ENCODE results near the gene LPAR1. TPM values are rescaled to one million over a fixed set of nuclear protein-coding genes. Genes with fewer than 3 reads are reported as not detected.

The LPAR1 gene
- polyA plus RNA-seq, 2 donors: 5.0 to 5.2 TPM

GRCh38 chr9:110887276-110887675, 151.0 kb downstream of the LPAR1 start:
- 64 to 81% methylated on average over 3 of the region's 3 CpGs for WGBS, 2 donors
- Histone ChIP-seq H3K4me3 (ENCODE audit: low read depth in 1 of 2, low read length in 2 of 2) (no peak overlapping the region), H3K27ac (ENCODE audit: low read depth in 2 of 2, low read length in 1 of 2) (no peak overlapping the region), H3K36me3 (ENCODE audit: control insufficient read depth in 2 of 2, insufficient read depth in 2 of 2, low read length in 1 of 2) (no peaks in the 10 kb centered on the region), H3K9me3 (ENCODE audit: control insufficient read depth in 2 of 2, insufficient read depth in 1 of 2, low read depth in 1 of 2, low read length in 1 of 2) (no peaks in the 10 kb centered on the region), H3K27me3 (ENCODE audit: control insufficient read depth in 1 of 2, insufficient read depth in 2 of 2, low read length in 2 of 2) (no peaks in the 10 kb centered on the region), H3K4me1 (ENCODE audit: control insufficient read depth in 2 of 2, insufficient read depth in 2 of 2, low read length in 1 of 2) (no peaks in the 10 kb centered on the region)

- no peak overlapping the region for H3K27ac ChIP-seq (ENCODE audit: low read depth in 2 of 2, low read length in 1 of 2)
- H3K4me3 ChIP-seq (ENCODE audit: low read depth in 1 of 2, low read length in 2 of 2): no peak overlapping the region
- no peaks in the 10 kb centered on the region for H3K4me1 ChIP-seq (ENCODE audit: control insufficient read depth in 2 of 2, insufficient read depth in 2 of 2, low read length in 1 of 2)
- H3K36me3 ChIP-seq (ENCODE audit: control insufficient read depth in 2 of 2, insufficient read depth in 2 of 2, low read length in 1 of 2): no peaks in the 10 kb centered on the region
- H3K27me3 ChIP-seq (ENCODE audit: control insufficient read depth in 1 of 2, insufficient read depth in 2 of 2, low read length in 2 of 2): no peaks in the 10 kb centered on the region
- H3K9me3 ChIP-seq (ENCODE audit: control insufficient read depth in 2 of 2, insufficient read depth in 1 of 2, low read depth in 1 of 2, low read length in 1 of 2): no peaks in the 10 kb centered on the region
- whole genome bisulfite sequencing, 2 donors: 35 to 45% methylated on average over 1 of the region's 1 CpG
Measured at GRCh38 chr9:110886832-110887231, 151.4 kb downstream of the LPAR1 start.

- Histone ChIP-seq H3K27ac (ENCODE audit: low read depth in 2 of 2, low read length in 1 of 2) (no peak overlapping the region), H3K9me3 (ENCODE audit: control insufficient read depth in 2 of 2, insufficient read depth in 1 of 2, low read depth in 1 of 2, low read length in 1 of 2) (no peaks in the 10 kb centered on the region), H3K36me3 (ENCODE audit: control insufficient read depth in 2 of 2, insufficient read depth in 2 of 2, low read length in 1 of 2) (peaks cover 0 to under 1% of the 10 kb centered on the region in 2 donors), H3K4me1 (ENCODE audit: control insufficient read depth in 2 of 2, insufficient read depth in 2 of 2, low read length in 1 of 2) (no peaks in the 10 kb centered on the region), H3K4me3 (ENCODE audit: low read depth in 1 of 2, low read length in 2 of 2) (no peak overlapping the region), H3K27me3 (ENCODE audit: control insufficient read depth in 1 of 2, insufficient read depth in 2 of 2, low read length in 2 of 2) (no peaks in the 10 kb centered on the region)
- WGBS, 2 donors: 64 to 69% methylated on average over 3 of the region's 3 CpGs
Measured at GRCh38 chr9:110880189-110880588, 158.1 kb downstream of the LPAR1 start.

- H3K4me1 ChIP-seq (ENCODE audit: control insufficient read depth in 2 of 2, insufficient read depth in 2 of 2, low read length in 1 of 2): no peaks in the 10 kb centered on the region
- H3K27ac ChIP-seq (ENCODE audit: low read depth in 2 of 2, low read length in 1 of 2): no peak overlapping the region
- no peaks in the 10 kb centered on the region for H3K27me3 ChIP-seq (ENCODE audit: control insufficient read depth in 1 of 2, insufficient read depth in 2 of 2, low read length in 2 of 2)
- H3K9me3 ChIP-seq (ENCODE audit: control insufficient read depth in 2 of 2, insufficient read depth in 1 of 2, low read depth in 1 of 2, low read length in 1 of 2): no peaks in the 10 kb centered on the region
- H3K4me3 ChIP-seq (ENCODE audit: low read depth in 1 of 2, low read length in 2 of 2): no peak overlapping the region
- H3K36me3 ChIP-seq (ENCODE audit: control insufficient read depth in 2 of 2, insufficient read depth in 2 of 2, low read length in 1 of 2): peaks cover 0 to 3% of the 10 kb centered on the region in 2 donors
Measured at GRCh38 chr9:110877374-110877773, 160.9 kb downstream of the LPAR1 start.

- no peaks in the 10 kb centered on the region for H3K4me1 ChIP-seq (ENCODE audit: control insufficient read depth in 2 of 2, insufficient read depth in 2 of 2, low read length in 1 of 2)
- no peak overlapping the region for H3K4me3 ChIP-seq (ENCODE audit: low read depth in 1 of 2, low read length in 2 of 2)
- no peak overlapping the region for H3K27ac ChIP-seq (ENCODE audit: low read depth in 2 of 2, low read length in 1 of 2)
- H3K9me3 ChIP-seq (ENCODE audit: control insufficient read depth in 2 of 2, insufficient read depth in 1 of 2, low read depth in 1 of 2, low read length in 1 of 2): no peaks in the 10 kb centered on the region
- peaks cover 0 to 3% of the 10 kb centered on the region in 2 donors for H3K36me3 ChIP-seq (ENCODE audit: control insufficient read depth in 2 of 2, insufficient read depth in 2 of 2, low read length in 1 of 2)
- no peaks in the 10 kb centered on the region for H3K27me3 ChIP-seq (ENCODE audit: control insufficient read depth in 1 of 2, insufficient read depth in 2 of 2, low read length in 2 of 2)
- WGBS, 2 donors: 85 to 87% methylated on average over 3 of the region's 3 CpGs
Measured at GRCh38 chr9:110876929-110877328, 161.3 kb downstream of the LPAR1 start.

GRCh38 chr9:110874963-110875674, 163.2 kb downstream of the LPAR1 start:
- Histone ChIP-seq H3K4me1 (ENCODE audit: control insufficient read depth in 2 of 2, insufficient read depth in 2 of 2, low read length in 1 of 2) (no peaks in the 10 kb centered on the region), H3K9me3 (ENCODE audit: control insufficient read depth in 2 of 2, insufficient read depth in 1 of 2, low read depth in 1 of 2, low read length in 1 of 2) (no peaks in the 10 kb centered on the region), H3K27ac (ENCODE audit: low read depth in 2 of 2, low read length in 1 of 2) (no peak overlapping the region), H3K27me3 (ENCODE audit: control insufficient read depth in 1 of 2, insufficient read depth in 2 of 2, low read length in 2 of 2) (no peaks in the 10 kb centered on the region), H3K36me3 (ENCODE audit: control insufficient read depth in 2 of 2, insufficient read depth in 2 of 2, low read length in 1 of 2) (peaks cover 0 to 3% of the 10 kb centered on the region in 2 donors), H3K4me3 (ENCODE audit: low read depth in 1 of 2, low read length in 2 of 2) (no peak overlapping the region)
- 63 to 80% methylated on average over 14 of the region's 14 CpGs for WGBS, 2 donors

- H3K27ac ChIP-seq (ENCODE audit: low read depth in 2 of 2, low read length in 1 of 2): no peak overlapping the region
- 70 to 74% methylated on average over 6 of the region's 6 CpGs for WGBS, 2 donors
Measured at GRCh38 chr9:110872920-110873319, 165.3 kb downstream of the LPAR1 start.

GRCh38 chr9:110871736-110872135, 166.5 kb downstream of the LPAR1 start:
- Histone ChIP-seq H3K4me3 (ENCODE audit: low read depth in 1 of 2, low read length in 2 of 2) (no peak overlapping the region), H3K36me3 (ENCODE audit: control insufficient read depth in 2 of 2, insufficient read depth in 2 of 2, low read length in 1 of 2) (peaks cover 0 to 3% of the 10 kb centered on the region in 2 donors), H3K27ac (ENCODE audit: low read depth in 2 of 2, low read length in 1 of 2) (no peak overlapping the region), H3K27me3 (ENCODE audit: control insufficient read depth in 1 of 2, insufficient read depth in 2 of 2, low read length in 2 of 2) (no peaks in the 10 kb centered on the region), H3K4me1 (ENCODE audit: control insufficient read depth in 2 of 2, insufficient read depth in 2 of 2, low read length in 1 of 2) (no peaks in the 10 kb centered on the region), H3K9me3 (ENCODE audit: control insufficient read depth in 2 of 2, insufficient read depth in 1 of 2, low read depth in 1 of 2, low read length in 1 of 2) (no peaks in the 10 kb centered on the region)
- WGBS, 2 donors: 88 to 94% methylated on average over 1 of the region's 1 CpG

More at GRCh38 chr9:110872920-110873319, 165.3 kb downstream of the LPAR1 start:
- Histone ChIP-seq H3K4me1 (ENCODE audit: control insufficient read depth in 2 of 2, insufficient read depth in 2 of 2, low read length in 1 of 2) (no peaks in the 10 kb centered on the region), H3K9me3 (ENCODE audit: control insufficient read depth in 2 of 2, insufficient read depth in 1 of 2, low read depth in 1 of 2, low read length in 1 of 2) (no peaks in the 10 kb centered on the region), H3K36me3 (ENCODE audit: control insufficient read depth in 2 of 2, insufficient read depth in 2 of 2, low read length in 1 of 2) (peaks cover 0 to 3% of the 10 kb centered on the region in 2 donors), H3K4me3 (ENCODE audit: low read depth in 1 of 2, low read length in 2 of 2) (no peak overlapping the region), H3K27me3 (ENCODE audit: control insufficient read depth in 1 of 2, insufficient read depth in 2 of 2, low read length in 2 of 2) (no peaks in the 10 kb centered on the region)

GRCh38 chr9:110869931-110870330, 168.3 kb downstream of the LPAR1 start:
- Histone ChIP-seq H3K27ac (ENCODE audit: low read depth in 2 of 2, low read length in 1 of 2) (no peak overlapping the region), H3K36me3 (ENCODE audit: control insufficient read depth in 2 of 2, insufficient read depth in 2 of 2, low read length in 1 of 2) (no peaks in the 10 kb centered on the region), H3K27me3 (ENCODE audit: control insufficient read depth in 1 of 2, insufficient read depth in 2 of 2, low read length in 2 of 2) (no peaks in the 10 kb centered on the region), H3K4me1 (ENCODE audit: control insufficient read depth in 2 of 2, insufficient read depth in 2 of 2, low read length in 1 of 2) (no peaks in the 10 kb centered on the region), H3K9me3 (ENCODE audit: control insufficient read depth in 2 of 2, insufficient read depth in 1 of 2, low read depth in 1 of 2, low read length in 1 of 2) (no peaks in the 10 kb centered on the region), H3K4me3 (ENCODE audit: low read depth in 1 of 2, low read length in 2 of 2) (no peak overlapping the region)
- WGBS, 2 donors: 80 to 93% methylated on average over 1 of the region's 1 CpG

GRCh38 chr9:110864011-110864410, 174.3 kb downstream of the LPAR1 start:
- H3K9me3 ChIP-seq (ENCODE audit: control insufficient read depth in 2 of 2, insufficient read depth in 1 of 2, low read depth in 1 of 2, low read length in 1 of 2): peaks cover 3 to 7% of the 10 kb centered on the region in 2 donors
- no peak overlapping the region for H3K4me3 ChIP-seq (ENCODE audit: low read depth in 1 of 2, low read length in 2 of 2)
- no peaks in the 10 kb centered on the region for H3K36me3 ChIP-seq (ENCODE audit: control insufficient read depth in 2 of 2, insufficient read depth in 2 of 2, low read length in 1 of 2)
- WGBS, 2 donors: 51 to 91% methylated on average over 2 of the region's 2 CpGs
- H3K27me3 ChIP-seq (ENCODE audit: control insufficient read depth in 1 of 2, insufficient read depth in 2 of 2, low read length in 2 of 2): no peaks in the 10 kb centered on the region
- H3K27ac ChIP-seq (ENCODE audit: low read depth in 2 of 2, low read length in 1 of 2): no peak overlapping the region
- no peaks in the 10 kb centered on the region for H3K4me1 ChIP-seq (ENCODE audit: control insufficient read depth in 2 of 2, insufficient read depth in 2 of 2, low read length in 1 of 2)

Measured in esophagus (tissue), 2 donors.